Astrocyte (in vitro differentiated cells and primary cell): ENCODE measurements around the gene NCAM2.

Experiments
- CTCF ChIP-seq: IDR thresholded peaks from 2 replicates; pipeline ENCODE4 v1.5.1; 2011; ENCODE audit warnings: low read depth, mild to moderate bottlenecking, inconsistent platforms, low read length, moderate library complexity; ENCODE audit not compliant: insufficient read depth
- EZH2 ChIP-seq: IDR thresholded peaks from 2 replicates; pipeline ENCODE4 v1.6.1; 2012; ENCODE audit warnings: mild to moderate bottlenecking, low read length, inconsistent platforms; ENCODE audit not compliant: insufficient read depth

- TF ChIP-seq CTCF = no peak
- no peak for TF ChIP-seq EZH2
These were observed 214 bp downstream of the NCAM2 start for GRCh38 chr21:20998456-20998789.
